Caco-2 (cell line): ENCODE results near the gene TSKS. TPM values are rescaled to one million over a fixed set of nuclear protein-coding genes. Genes with fewer than 3 reads are reported as not detected.
A peak's percentile ranks its signal among the peaks of the same experiment; 100 is the strongest.

Source experiments
- BruUV-seq: library from RNA; stranded (reverse); fragments of 400-500 nt; replicated peaks from 2 replicates; lab custom pipeline; 2021; lab: Mats Ljungman, UMichigan
- CTCF ChIA-PET: fragments of 300-600 bp; sonication (Branson Sonifier 250); formaldehyde crosslinking; loops from one replicate; lab custom pipeline; 2022; ENCODE audit warnings: antibody characterized with exemption; lab: Charles Lee
- POLR2A ChIA-PET: fragments of 300-600 bp; sonication (Branson Sonifier 250); formaldehyde crosslinking; loops from one replicate; lab custom pipeline; 2022; ENCODE audit warnings: antibody characterized with exemption; lab: Charles Lee
- DNase-seq, 2 experiments: peaks; one replicate each; pipeline versions ENCODE4 v3.0.0 to v3.0.0-alpha.2; 2020 to 2022
- H3K27me3 ChIP-seq: replicated peaks from 2 replicates; pipeline ENCODE4 v1.6.0; 2011; ENCODE audit warnings: low read length; ENCODE audit not compliant: control insufficient read depth, insufficient read depth
- H3K36me3 ChIP-seq: 2 replicates; pipeline ENCODE4 v1.5.1; 2011; ENCODE audit warnings: low read length; ENCODE audit not compliant: control insufficient read depth, insufficient read depth
- H3K4me1 ChIP-seq: fragments of 250-450 bp; sonication (Bioruptor Pico); 2 replicates; pipeline ENCODE4 v1.5.1; 2020; ENCODE audit warnings: mild to moderate bottlenecking
- H3K4me3 ChIP-seq: 2 replicates; pipeline ENCODE4 v1.5.1; 2011; ENCODE audit warnings: low read depth, mild to moderate bottlenecking, control low read depth, low read length
- H3K9me3 ChIP-seq: fragments of 250-450 bp; sonication (Bioruptor Pico); 2 replicates; pipeline ENCODE4 v1.5.1; 2020; ENCODE audit warnings: mild to moderate bottlenecking, moderate library complexity
- H3K27ac Mint-ChIP-seq: one replicate; pipeline ENCODE4 v1.8.0; 2022; ENCODE audit warnings: mixed read lengths; ENCODE audit not compliant: unreplicated experiment
- H3K27me3 Mint-ChIP-seq: one replicate; pipeline ENCODE4 v1.8.0; 2022; ENCODE audit warnings: mixed read lengths; ENCODE audit not compliant: insufficient read depth, unreplicated experiment
- H3K36me3 Mint-ChIP-seq: one replicate; pipeline ENCODE4 v1.8.0; 2022; ENCODE audit warnings: mild to moderate bottlenecking, mixed read lengths; ENCODE audit not compliant: insufficient read depth, unreplicated experiment
- H3K4me1 Mint-ChIP-seq: one replicate; pipeline ENCODE4 v1.8.0; 2022; ENCODE audit warnings: low read depth, mixed read lengths; ENCODE audit not compliant: unreplicated experiment
- H3K4me3 Mint-ChIP-seq: one replicate; pipeline ENCODE4 v1.8.0; 2022; ENCODE audit warnings: mild to moderate bottlenecking, moderate library complexity, mixed read lengths; ENCODE audit not compliant: unreplicated experiment
- H3K9me3 Mint-ChIP-seq: one replicate; pipeline ENCODE4 v1.8.0; 2022; ENCODE audit warnings: mixed read lengths; ENCODE audit not compliant: unreplicated experiment
- intact Hi-C: fragments of 100-400 bp; cut with micrococcal nuclease; formaldehyde crosslinking; loops from one replicate; pipeline ENCODE4 v1.10.0; 2022; ENCODE audit not compliant: unreplicated experiment
- total RNA-seq: library from RNA; stranded (reverse); gene quantifications from 2 replicates; pipeline ENCODE4 v1.2.3, GENCODE V29; 2022
- TF ChIP-seq, protein P1 (sequence below), 2 experiments: fragments of 200-600 bp in 1 of 2; IDR thresholded peaks; 1 replicate in 1 of 2; 2 replicates in 1 of 2; pipeline versions ENCODE4 v1.5.1 to v1.8.0; 2011 to 2022; ENCODE audit warnings: antibody characterized with exemption in 1 of 2, control low read depth in 1 of 2, inconsistent platforms in 1 of 2, low read depth in 1 of 2, low read length in 1 of 2, mild to moderate bottlenecking in 1 of 2, moderate library complexity in 1 of 2; ENCODE audit not compliant: insufficient read depth in 1 of 2, severe bottlenecking in 1 of 2, unreplicated experiment in 1 of 2

Gene TSKS
- total RNA-seq, 1 experiment from 2014 or later = not detected

GRCh38 chr19:49696115-49696514 is 67.0 kb downstream of the TSKS start:
- intact Hi-C loops = no loop called here
- Histone ChIP-seq H3K36me3 (no peaks in the 10 kb centered on the region), H3K4me3 (no peak overlapping the region), H3K27me3 (no peaks in the 10 kb centered on the region), H3K4me1 (no peaks in the 10 kb centered on the region), H3K9me3 (0 out of 2 replicates have a peak, but pooled peaks cover 2% of the 10 kb centered on the region)
- TF ChIP-seq, protein P1, sequence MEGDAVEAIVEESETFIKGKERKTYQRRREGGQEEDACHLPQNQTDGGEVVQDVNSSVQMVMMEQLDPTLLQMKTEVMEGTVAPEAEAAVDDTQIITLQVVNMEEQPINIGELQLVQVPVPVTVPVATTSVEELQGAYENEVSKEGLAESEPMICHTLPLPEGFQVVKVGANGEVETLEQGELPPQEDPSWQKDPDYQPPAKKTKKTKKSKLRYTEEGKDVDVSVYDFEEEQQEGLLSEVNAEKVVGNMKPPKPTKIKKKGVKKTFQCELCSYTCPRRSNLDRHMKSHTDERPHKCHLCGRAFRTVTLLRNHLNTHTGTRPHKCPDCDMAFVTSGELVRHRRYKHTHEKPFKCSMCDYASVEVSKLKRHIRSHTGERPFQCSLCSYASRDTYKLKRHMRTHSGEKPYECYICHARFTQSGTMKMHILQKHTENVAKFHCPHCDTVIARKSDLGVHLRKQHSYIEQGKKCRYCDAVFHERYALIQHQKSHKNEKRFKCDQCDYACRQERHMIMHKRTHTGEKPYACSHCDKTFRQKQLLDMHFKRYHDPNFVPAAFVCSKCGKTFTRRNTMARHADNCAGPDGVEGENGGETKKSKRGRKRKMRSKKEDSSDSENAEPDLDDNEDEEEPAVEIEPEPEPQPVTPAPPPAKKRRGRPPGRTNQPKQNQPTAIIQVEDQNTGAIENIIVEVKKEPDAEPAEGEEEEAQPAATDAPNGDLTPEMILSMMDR (IDR thresholded peaks at IDR 0.05; ENCODE audit: insufficient read depth in 1 of 2, low read depth in 1 of 2, low read length in 1 of 2, severe bottlenecking in 1 of 2, unreplicated experiment in 1 of 2) = no peak
- H3K4me1 Mint-ChIP-seq = peaks cover 7% of the 10 kb centered on the region
- CTCF ChIA-PET = interaction anchor here (0.6 kb wide), 1 partner anchor 455 kb away, joined by 3 read pairs; no protein-coding TSS in a partner anchor
- no peak for DNase-seq
- H3K36me3 Mint-ChIP-seq = peaks cover 27% of the 10 kb centered on the region
- POLR2A ChIA-PET = interaction anchor here (0.6 to 0.7 kb wide), 5 partner anchors 18 to 216 kb away, joined by 4 to 7 read pairs (median 4); partner anchors contain the start of genes NOSIP and PTOV1
- BruUV-seq = no TSS peak
- H3K27me3 Mint-ChIP-seq = peaks cover 2% of the 10 kb centered on the region
- H3K27ac Mint-ChIP-seq = no peak overlapping the region
- H3K4me3 Mint-ChIP-seq = no peak overlapping the region
- peaks cover 10% of the 10 kb centered on the region for H3K9me3 Mint-ChIP-seq

DNA sequence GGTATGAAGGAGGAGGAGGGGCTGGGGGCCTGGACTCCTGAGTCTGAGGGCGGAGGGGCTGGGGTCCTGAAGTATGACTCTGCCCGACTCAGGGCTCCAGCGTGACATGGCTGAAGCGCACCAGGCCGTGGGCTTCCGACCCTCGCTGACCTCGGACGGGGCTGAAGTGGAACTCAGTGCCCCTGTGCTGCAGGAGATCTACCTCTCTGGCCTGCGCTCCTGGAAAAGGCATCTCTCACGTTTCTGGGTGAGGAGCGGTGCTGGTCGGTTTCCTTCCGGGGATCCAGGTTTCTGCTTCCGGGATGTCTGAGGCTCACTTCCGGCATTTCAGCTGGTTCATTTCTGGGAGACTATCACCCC is 71.0 kb downstream of the TSKS start:
- H3K27me3 ChIP-seq = no peaks in the 10 kb centered on the region
- no peaks in the 10 kb centered on the region for H3K36me3 ChIP-seq
- H3K4me1 Mint-ChIP-seq = peaks cover 9% of the 10 kb centered on the region
- DNase-seq = no peak
- ChIA-PET POLR2A (no interaction called here), CTCF (no interaction called here)
- H3K27ac Mint-ChIP-seq = peak overlapping the region; percentile 25
- peaks cover 10% of the 10 kb centered on the region for H3K9me3 Mint-ChIP-seq
- intact Hi-C loops = no loop called here
- 0 out of 2 replicates have a peak, but pooled peaks cover 2% of the 10 kb centered on the region for H3K9me3 ChIP-seq
- H3K4me1 ChIP-seq = no peaks in the 10 kb centered on the region
- H3K4me3 ChIP-seq = no peak overlapping the region
- peaks cover 62% of the 10 kb centered on the region for H3K36me3 Mint-ChIP-seq
- no peak overlapping the region for H3K4me3 Mint-ChIP-seq
- no peaks in the 10 kb centered on the region for H3K27me3 Mint-ChIP-seq
- TF ChIP-seq, protein P1 (IDR thresholded peaks at IDR 0.05; ENCODE audit: insufficient read depth in 1 of 2, low read depth in 1 of 2, low read length in 1 of 2, severe bottlenecking in 1 of 2, unreplicated experiment in 1 of 2) = no peak
- no TSS peak for BruUV-seq

GRCh38 chr19:49691243-49692146 is 71.6 kb downstream of the TSKS start:
- intact Hi-C loops = no loop called here

More at GRCh38 chr19:49691243-49692146, 71.6 kb downstream of the TSKS start:
- H3K4me1 Mint-ChIP-seq = peaks cover 9% of the 10 kb centered on the region
- peaks cover 3% of the 10 kb centered on the region; the same call in 1 of the 2 replicates for H3K36me3 ChIP-seq
- no peaks in the 10 kb centered on the region for H3K27me3 Mint-ChIP-seq
- ChIA-PET POLR2A (no interaction called here), CTCF (no interaction called here)
- no TSS peak for BruUV-seq
- TF ChIP-seq, protein P1 (IDR thresholded peaks at IDR 0.05; ENCODE audit: insufficient read depth in 1 of 2, low read depth in 1 of 2, low read length in 1 of 2, severe bottlenecking in 1 of 2, unreplicated experiment in 1 of 2) = no peak
- no peak for DNase-seq
- 0 out of 2 replicates have a peak, but pooled peaks cover 2% of the 10 kb centered on the region for H3K9me3 ChIP-seq
- peaks cover 10% of the 10 kb centered on the region for H3K9me3 Mint-ChIP-seq
- peak overlapping the region; percentile 60 for H3K27ac Mint-ChIP-seq
- H3K27me3 ChIP-seq = no peaks in the 10 kb centered on the region
- H3K36me3 Mint-ChIP-seq = peaks cover 65% of the 10 kb centered on the region
- no peak overlapping the region for H3K4me3 ChIP-seq
- no peaks in the 10 kb centered on the region for H3K4me1 ChIP-seq
- peak overlapping the region; percentile 58 for H3K4me3 Mint-ChIP-seq
